ENCODE data around the gene PGBD5. TPM values are rescaled to one million over a fixed set of nuclear protein-coding genes. Genes with fewer than 3 reads are reported as not detected.
A peak's percentile ranks its signal among the peaks of the same experiment; 100 is the strongest.

The PGBD5 gene
- total and polyA plus RNA-seq, 9 of the 15 experiments (the other 6 are each of a cell fraction or from before 2014, with no cell fraction given): under 0.01 to 0.40 (median 0.10) TPM; not detected in 3

GRCh38 chr1:230426246-230427093 lies at the start of gene PGBD5 (continued):
- TF ChIP-seq ZFPM2 (CRISPR knock-in tag; IDR thresholded peaks at IDR 0.05): no peak
- TF ChIP-seq HBP1 (CRISPR knock-in tag; IDR thresholded peaks at IDR 0.05): no peak
- TF ChIP-seq, protein P1, sequence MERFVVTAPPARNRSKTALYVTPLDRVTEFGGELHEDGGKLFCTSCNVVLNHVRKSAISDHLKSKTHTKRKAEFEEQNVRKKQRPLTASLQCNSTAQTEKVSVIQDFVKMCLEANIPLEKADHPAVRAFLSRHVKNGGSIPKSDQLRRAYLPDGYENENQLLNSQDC (CRISPR knock-in tag; IDR thresholded peaks at IDR 0.05): no peak; the same call in 1 of the 2 replicates
- no peak for TF ChIP-seq RFX7 (CRISPR knock-in tag; IDR thresholded peaks at IDR 0.05)
- no peak for TF ChIP-seq SRSF9 (IDR thresholded peaks at IDR 0.05; ENCODE audit: borderline replicate concordance, low read depth, low read length)
- TF ChIP-seq POLR3G (IDR thresholded peaks at IDR 0.05; ENCODE audit: extremely low read depth, insufficient read length, insufficient replicate concordance): no peak
- TF ChIP-seq MIER1 (IDR thresholded peaks at IDR 0.05; ENCODE audit: low read depth): peak; percentile 95
- no peak for TF ChIP-seq ZNF518B (CRISPR knock-in tag; IDR thresholded peaks at IDR 0.05)
- TF ChIP-seq ZNF175 (CRISPR knock-in tag; IDR thresholded peaks at IDR 0.05; ENCODE audit: low read depth): no peak
- 0 out of 2 replicates have a peak, but pooled peaks have one; percentile 44 for TF ChIP-seq FOXP1 (CRISPR knock-in tag; IDR thresholded peaks at IDR 0.05)
- TF ChIP-seq ZNF740 (CRISPR knock-in tag; IDR thresholded peaks at IDR 0.05): peak; percentile 31; the same call in 1 of the 2 replicates
- no peak for TF ChIP-seq ZNF740 (tag; IDR thresholded peaks at IDR 0.05)
- TF ChIP-seq, protein P2, sequence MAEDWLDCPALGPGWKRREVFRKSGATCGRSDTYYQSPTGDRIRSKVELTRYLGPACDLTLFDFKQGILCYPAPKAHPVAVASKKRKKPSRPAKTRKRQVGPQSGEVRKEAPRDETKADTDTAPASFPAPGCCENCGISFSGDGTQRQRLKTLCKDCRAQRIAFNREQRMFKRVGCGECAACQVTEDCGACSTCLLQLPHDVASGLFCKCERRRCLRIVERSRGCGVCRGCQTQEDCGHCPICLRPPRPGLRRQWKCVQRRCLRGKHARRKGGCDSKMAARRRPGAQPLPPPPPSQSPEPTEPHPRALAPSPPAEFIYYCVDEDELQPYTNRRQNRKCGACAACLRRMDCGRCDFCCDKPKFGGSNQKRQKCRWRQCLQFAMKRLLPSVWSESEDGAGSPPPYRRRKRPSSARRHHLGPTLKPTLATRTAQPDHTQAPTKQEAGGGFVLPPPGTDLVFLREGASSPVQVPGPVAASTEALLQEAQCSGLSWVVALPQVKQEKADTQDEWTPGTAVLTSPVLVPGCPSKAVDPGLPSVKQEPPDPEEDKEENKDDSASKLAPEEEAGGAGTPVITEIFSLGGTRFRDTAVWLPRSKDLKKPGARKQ (CRISPR knock-in tag; IDR thresholded peaks at IDR 0.05): no peak
- no peak for TF ChIP-seq NCOA4 (IDR thresholded peaks at IDR 0.05; ENCODE audit: partially characterized antibody)
- TF ChIP-seq SPI1 (IDR thresholded peaks at IDR 0.05; ENCODE audit: borderline replicate concordance, low read depth, low read length): no peak
- TF ChIP-seq ILF3 (IDR thresholded peaks at IDR 0.05; ENCODE audit: borderline replicate concordance): no peak

Data from K562 (cell line).